Measurements from ENCODE around the gene ARL3.

The ARL3 gene

GRCh38 chr10:102644646-102645387 lies 69.4 kb downstream of the ARL3 start:
- peak overlapping the region; percentile 96 for H3K4me3 ChIP-seq (ENCODE audit: low read depth, low read length)
- TF ChIP-seq CTCF (IDR thresholded peaks at IDR 0.05; ENCODE audit: low read depth, low read length) (peak; percentile 54), POLR2A (IDR thresholded peaks at IDR 0.05; ENCODE audit: extremely low read depth, insufficient read length) (peak; percentile 65), MAX (IDR thresholded peaks at IDR 0.05; ENCODE audit: low read depth, low read length) (peak; percentile 97), MYC (IDR thresholded peaks at IDR 0.05; ENCODE audit: low read depth, low read length) (peak; percentile 99)
- peak; percentile 90 for DNase-seq (ENCODE audit: low read depth)

GRCh38 chr10:102644066-102644645 lies 70.0 kb downstream of the ARL3 start, which contains the start of gene TRIM8:
TRIM8 (plus strand) TSS chr10:102644479; CDS start chr10:102644618, 139 bp downstream.
- TF ChIP-seq POLR2A (IDR thresholded peaks at IDR 0.05; ENCODE audit: extremely low read depth, insufficient read length) (no peak), MAX (IDR thresholded peaks at IDR 0.05; ENCODE audit: low read depth, low read length) (0 out of 2 replicates have a peak, but pooled peaks have one; percentile 9), MYC (IDR thresholded peaks at IDR 0.05; ENCODE audit: low read depth, low read length) (peak; percentile 45; the same call in 1 of the 2 replicates)
- peak within 1 kb of the TSS; percentile 96 for H3K4me3 ChIP-seq (ENCODE audit: low read depth, low read length)
- DNase-seq (ENCODE audit: low read depth), result peak; percentile 79

DNA sequence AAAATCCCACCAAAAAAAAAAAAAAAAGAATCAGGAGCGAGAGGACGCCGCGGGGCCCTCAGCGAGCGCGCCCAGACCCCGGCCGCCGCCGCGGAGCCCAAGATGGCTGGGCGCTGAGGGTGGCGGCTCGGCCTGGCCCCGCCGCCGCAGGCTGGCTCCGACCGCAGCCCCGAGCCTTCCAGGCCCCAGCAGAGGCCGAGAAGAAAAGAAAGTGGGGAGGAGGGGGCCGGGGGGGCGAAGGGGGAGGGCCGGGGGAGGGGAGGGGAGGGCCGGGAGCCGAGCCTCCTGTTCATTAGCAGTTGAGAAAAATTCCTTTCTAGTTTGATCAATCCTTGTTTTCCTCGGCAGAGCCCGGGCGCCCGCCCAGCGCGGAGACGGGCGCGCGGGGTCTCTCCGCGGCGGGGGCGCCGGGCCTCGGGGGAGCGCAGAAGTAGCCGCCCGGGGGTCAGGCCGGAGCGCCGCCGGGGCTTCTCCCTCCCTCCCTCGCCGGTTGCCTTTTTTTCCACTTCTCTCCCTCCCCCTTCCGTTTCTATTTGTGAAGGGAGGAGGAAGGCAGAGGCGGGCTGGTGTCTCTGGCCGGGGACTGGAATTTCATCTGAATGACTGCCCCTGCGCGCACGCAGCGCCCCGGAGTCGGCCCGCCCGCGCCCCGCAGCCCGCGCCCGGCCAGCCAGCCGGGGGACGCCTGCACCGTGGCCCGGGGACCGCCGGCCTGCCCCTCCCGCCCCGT lies 70.7 kb downstream of the ARL3 start:
- no peak for TF ChIP-seq CTCF (IDR thresholded peaks at IDR 0.05; ENCODE audit: low read depth, low read length)
- TF ChIP-seq MAX (IDR thresholded peaks at IDR 0.05; ENCODE audit: low read depth, low read length), result no peak
- no peak for TF ChIP-seq POLR2A (IDR thresholded peaks at IDR 0.05; ENCODE audit: extremely low read depth, insufficient read length)
- TF ChIP-seq MYC (IDR thresholded peaks at IDR 0.05; ENCODE audit: low read depth, low read length), result no peak
- peak; percentile 90 for DNase-seq (ENCODE audit: low read depth)
- peak overlapping the region; percentile 75 for H3K4me3 ChIP-seq (ENCODE audit: low read depth, low read length)

GRCh38 chr10:102642736-102643335 lies 71.4 kb downstream of the ARL3 start:
- peak; percentile 70 for DNase-seq (ENCODE audit: low read depth)
- H3K4me3 ChIP-seq (ENCODE audit: low read depth, low read length), result peak overlapping the region; percentile 75
- no peak for TF ChIP-seq POLR2A (IDR thresholded peaks at IDR 0.05; ENCODE audit: extremely low read depth, insufficient read length)
- no peak for TF ChIP-seq MYC (IDR thresholded peaks at IDR 0.05; ENCODE audit: low read depth, low read length)
- TF ChIP-seq MAX (IDR thresholded peaks at IDR 0.05; ENCODE audit: low read depth, low read length), result no peak
- no peak for TF ChIP-seq CTCF (IDR thresholded peaks at IDR 0.05; ENCODE audit: low read depth, low read length)

GRCh38 chr10:102641880-102642735 lies 72.1 kb downstream of the ARL3 start:
- TF ChIP-seq MAX (IDR thresholded peaks at IDR 0.05; ENCODE audit: low read depth, low read length) (peak; percentile 85), POLR2A (IDR thresholded peaks at IDR 0.05; ENCODE audit: extremely low read depth, insufficient read length) (peak; percentile 76), CTCF (IDR thresholded peaks at IDR 0.05; ENCODE audit: low read depth, low read length) (no peak), MYC (IDR thresholded peaks at IDR 0.05; ENCODE audit: low read depth, low read length) (no peak; the same call in 1 of the 2 replicates)
- H3K4me3 ChIP-seq (ENCODE audit: low read depth, low read length), result peak overlapping the region; percentile 71
- DNase-seq (ENCODE audit: low read depth), result peak; percentile 99

Measured in NB4 (cell line).